Fibroblast of lung (primary cell): ENCODE data around the gene ARHGAP5.

ENCODE experiments used
- EZH2 ChIP-seq: IDR thresholded peaks from 2 replicates; pipeline ENCODE4 v1.5.1; 2012; ENCODE audit warnings: low read length, control low read depth, mild to moderate bottlenecking; ENCODE audit errors: missing control alignments
- TF ChIP-seq, protein P1 (sequence below), 2 donors: IDR thresholded peaks in 1 of 2; conservative IDR thresholded peaks in 1 of 2; 1 replicate in 1 of 2; 2 replicates in 1 of 2; pipeline ENCODE4 v1.5.1; 2011 to 2012; ENCODE audit warnings: low read length in 2 of 2, control low read depth in 1 of 2, inconsistent platforms in 1 of 2, low read depth in 1 of 2, mild to moderate bottlenecking in 1 of 2

DNA sequence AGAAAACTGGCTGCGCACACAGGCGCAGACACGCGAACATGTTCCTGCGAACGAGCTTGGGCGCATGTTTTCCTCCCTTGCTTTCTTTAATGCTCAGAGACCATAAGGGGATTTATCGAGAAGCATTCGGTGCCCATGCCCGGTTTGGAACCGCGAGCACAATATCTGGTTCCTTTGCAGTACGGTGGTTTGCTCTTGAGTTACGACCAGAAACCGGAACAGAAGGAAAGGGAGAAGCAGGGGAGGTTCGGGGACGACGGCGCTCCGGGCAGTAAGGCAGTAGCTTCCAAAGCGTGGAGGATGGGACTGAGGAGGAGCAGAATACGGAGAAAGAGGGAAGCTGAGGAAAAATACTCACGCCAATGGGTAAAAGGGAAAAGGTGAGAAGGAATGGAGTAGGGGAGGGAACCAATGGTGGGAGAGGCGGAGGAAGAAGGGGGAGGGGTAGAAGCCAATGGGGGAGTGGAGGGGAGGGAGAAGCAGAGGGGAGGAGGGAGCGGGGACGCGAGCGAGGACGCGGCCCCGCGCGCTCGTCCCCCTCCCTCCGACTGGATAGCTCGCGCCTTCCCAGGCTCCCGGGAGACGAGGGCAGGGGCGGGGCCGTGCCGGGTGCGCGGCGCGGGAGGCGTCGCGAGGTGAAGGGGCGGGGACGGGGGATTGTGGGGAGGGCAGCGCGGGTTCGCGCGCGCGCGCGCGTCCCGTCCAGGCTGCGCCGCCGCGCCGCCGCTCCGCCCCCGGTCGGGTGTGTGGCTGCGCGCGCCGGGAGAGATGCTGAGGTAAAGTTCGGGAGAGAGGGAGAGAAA, 625 bp upstream of the ARHGAP5 start:
- no peak for TF ChIP-seq EZH2
- TF ChIP-seq, protein P1, sequence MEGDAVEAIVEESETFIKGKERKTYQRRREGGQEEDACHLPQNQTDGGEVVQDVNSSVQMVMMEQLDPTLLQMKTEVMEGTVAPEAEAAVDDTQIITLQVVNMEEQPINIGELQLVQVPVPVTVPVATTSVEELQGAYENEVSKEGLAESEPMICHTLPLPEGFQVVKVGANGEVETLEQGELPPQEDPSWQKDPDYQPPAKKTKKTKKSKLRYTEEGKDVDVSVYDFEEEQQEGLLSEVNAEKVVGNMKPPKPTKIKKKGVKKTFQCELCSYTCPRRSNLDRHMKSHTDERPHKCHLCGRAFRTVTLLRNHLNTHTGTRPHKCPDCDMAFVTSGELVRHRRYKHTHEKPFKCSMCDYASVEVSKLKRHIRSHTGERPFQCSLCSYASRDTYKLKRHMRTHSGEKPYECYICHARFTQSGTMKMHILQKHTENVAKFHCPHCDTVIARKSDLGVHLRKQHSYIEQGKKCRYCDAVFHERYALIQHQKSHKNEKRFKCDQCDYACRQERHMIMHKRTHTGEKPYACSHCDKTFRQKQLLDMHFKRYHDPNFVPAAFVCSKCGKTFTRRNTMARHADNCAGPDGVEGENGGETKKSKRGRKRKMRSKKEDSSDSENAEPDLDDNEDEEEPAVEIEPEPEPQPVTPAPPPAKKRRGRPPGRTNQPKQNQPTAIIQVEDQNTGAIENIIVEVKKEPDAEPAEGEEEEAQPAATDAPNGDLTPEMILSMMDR (conservative IDR thresholded peaks at IDR 0.05 in 1 of 2, IDR thresholded peaks at IDR 0.05 in 1 of 2; ENCODE audit: low read depth in 1 of 2, low read length in 2 of 2): no peak
